ENCODE measurements around the gene RNF5.

Gene RNF5

DNA sequence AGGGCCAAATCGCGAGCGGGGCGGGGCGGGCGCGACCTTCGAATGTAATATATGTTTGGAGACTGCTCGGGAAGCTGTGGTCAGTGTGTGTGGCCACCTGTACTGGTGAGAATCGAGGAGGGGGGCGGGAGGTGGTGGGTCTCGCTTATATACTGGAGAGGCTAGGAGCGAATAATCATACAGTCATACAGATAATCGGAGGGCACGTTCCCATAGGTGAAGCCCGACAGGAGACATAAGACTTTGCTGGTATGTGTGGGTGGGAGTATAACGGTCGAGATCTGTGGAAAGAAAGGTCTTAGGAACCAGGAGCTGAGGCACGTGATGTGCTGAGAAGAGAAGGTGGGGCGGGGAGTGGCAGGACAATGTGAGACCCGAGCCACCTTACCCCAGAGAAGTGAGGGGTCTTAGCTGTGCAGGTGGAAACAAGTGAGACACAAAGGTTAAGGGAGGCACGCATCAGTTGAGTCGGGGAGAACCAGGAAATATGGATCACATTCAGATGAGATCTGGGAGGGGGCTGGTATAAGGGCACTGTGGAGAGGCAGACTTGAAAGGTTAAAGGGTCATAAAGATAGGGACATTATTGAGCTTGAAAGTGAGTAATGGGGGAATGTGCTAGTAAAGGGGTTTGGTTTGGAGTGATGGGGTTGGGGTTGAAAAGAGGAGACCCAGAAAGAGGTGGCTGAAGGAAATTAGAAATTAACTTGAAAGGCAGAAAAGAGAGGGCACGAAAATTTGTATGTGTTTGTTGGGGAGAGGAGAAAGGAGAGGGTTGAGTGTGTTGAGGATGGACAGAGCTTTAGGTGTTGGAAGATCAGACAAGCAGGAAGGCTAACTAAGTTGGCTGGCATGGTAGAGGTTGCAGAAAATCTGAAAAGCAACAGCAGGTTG, 589 bp downstream of the RNF5 start:
- Histone ChIP-seq H3K4me3 (ENCODE audit: low read depth, low read length) (peak overlapping the region; percentile 72), H3K23ac (ENCODE audit: low read length) (peak overlapping the region; percentile 19), H3K79me2 (ENCODE audit: control insufficient read depth, insufficient read depth, low read length, poor library complexity) (peaks cover 10% of the 10 kb centered on the region), H3K9ac (ENCODE audit: low read length) (peak overlapping the region; percentile 28), H4K12ac (ENCODE audit: low read depth, low read length) (no peak overlapping the region), H4K91ac (ENCODE audit: low read depth, low read length) (peak overlapping the region; percentile 59), H2BK120ac (ENCODE audit: insufficient read depth, low read length, poor library complexity) (no peak overlapping the region), H2BK12ac (ENCODE audit: low read length) (no peak overlapping the region), H4K8ac (ENCODE audit: low read depth, low read length) (peak overlapping the region; percentile 44), H3K4me1 (ENCODE audit: control insufficient read depth in 1 of 2, insufficient read depth in 2 of 2, low read length in 2 of 2) (peaks cover 4 to 21% of the 10 kb centered on the region in 2 experiments), H2AK5ac (ENCODE audit: low read length) (peak overlapping the region; percentile 4), H3K14ac (ENCODE audit: low read length) (peak overlapping the region; percentile 33), H3K4me2 (ENCODE audit: low read length) (peak overlapping the region; percentile 60), H2BK5ac (ENCODE audit: low read depth, low read length, poor library complexity) (no peak overlapping the region), H3K27ac (ENCODE audit: low read depth, low read length) (no peak overlapping the region), H3K27me3 (ENCODE audit: insufficient read depth, low read length) (no peaks in the 10 kb centered on the region), H3K18ac (ENCODE audit: low read length) (peak overlapping the region; percentile 10), H3K4ac (ENCODE audit: low read depth, low read length) (peak overlapping the region; percentile 16), H2AFZ (ENCODE audit: insufficient read depth, low read length, poor library complexity) (peak overlapping the region; percentile 38), H3K9me3 (ENCODE audit: insufficient read depth, low read depth, low read length) (no peaks in the 10 kb centered on the region), H3K36me3 (ENCODE audit: control insufficient read depth in 1 of 2, insufficient read depth in 2 of 2, low read length in 2 of 2) (peaks cover 26 to 32% of the 10 kb centered on the region in 2 experiments), H3K79me1 (ENCODE audit: low read length) (peaks cover 14% of the 10 kb centered on the region)
- 95% methylated on average over 1 of the region's 24 CpGs for WGBS (ENCODE audit: extremely low coverage, insufficient coverage, insufficient read length)
- peak in 1 of 2 donors; percentile 13 for DNase-seq

DNA sequence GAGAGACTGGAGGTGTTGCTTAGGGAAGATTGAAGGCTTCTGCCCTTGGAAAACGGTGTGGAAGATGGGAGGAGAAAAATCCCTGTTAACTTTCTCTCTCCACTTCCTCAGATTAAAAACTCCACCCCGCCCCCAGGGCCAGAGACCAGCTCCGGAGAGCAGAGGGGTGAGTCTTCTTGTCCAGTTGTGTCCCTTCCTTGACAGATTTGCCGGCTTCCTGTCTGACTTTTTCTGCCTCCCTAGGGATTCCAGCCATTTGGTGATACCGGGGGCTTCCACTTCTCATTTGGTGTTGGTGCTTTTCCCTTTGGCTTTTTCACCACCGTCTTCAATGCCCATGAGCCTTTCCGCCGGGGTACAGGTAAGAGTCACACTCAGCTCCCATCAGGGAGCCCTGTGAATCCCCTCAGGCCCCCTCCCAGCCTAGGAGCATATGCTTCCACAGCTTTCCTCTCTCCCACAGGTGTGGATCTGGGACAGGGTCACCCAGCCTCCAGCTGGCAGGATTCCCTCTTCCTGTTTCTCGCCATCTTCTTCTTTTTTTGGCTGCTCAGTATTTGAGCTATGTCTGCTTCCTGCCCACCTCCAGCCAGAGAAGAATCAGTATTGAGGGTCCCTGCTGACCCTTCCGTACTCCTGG, 1.7 kb downstream of the RNF5 start:
- H3K4ac ChIP-seq (ENCODE audit: low read depth, low read length): no peak overlapping the region

DNA sequence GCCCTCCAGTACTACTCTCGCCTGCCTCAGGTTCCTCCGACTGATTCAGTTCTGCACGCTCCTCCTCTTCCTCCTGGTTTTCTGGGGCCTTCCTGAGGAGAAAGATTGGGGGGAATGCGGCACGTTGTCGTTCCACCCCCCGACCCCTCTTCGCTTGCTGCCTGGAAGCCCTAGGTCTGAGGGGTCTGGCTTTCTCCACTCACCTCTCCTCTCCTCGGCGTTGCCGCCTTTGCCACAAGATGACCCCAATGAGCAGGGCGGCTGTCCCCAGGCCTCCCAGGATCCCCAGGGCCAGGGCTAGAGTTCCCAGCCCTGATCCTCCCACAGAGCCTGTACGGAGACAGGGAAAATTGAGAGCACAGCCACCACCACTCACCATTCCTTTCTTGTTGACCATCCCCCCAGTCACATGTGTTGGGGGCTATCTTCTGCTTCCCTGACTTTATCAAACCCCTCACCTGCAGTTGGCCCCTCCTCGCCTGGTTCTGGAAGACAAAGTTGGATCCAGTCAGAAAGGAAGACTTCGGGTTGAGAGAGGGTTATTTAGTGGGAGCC, 3.0 kb downstream of the RNF5 start:
- H3K18ac ChIP-seq (ENCODE audit: low read length): no peak overlapping the region
- H2AK5ac ChIP-seq (ENCODE audit: low read length): no peak overlapping the region
- H3K9me3 ChIP-seq (ENCODE audit: insufficient read depth, low read depth, low read length): no peaks in the 10 kb centered on the region
- no peak overlapping the region for H4K8ac ChIP-seq (ENCODE audit: low read depth, low read length)
- H2BK12ac ChIP-seq (ENCODE audit: low read length): no peak overlapping the region
- H3K79me1 ChIP-seq (ENCODE audit: low read length): peaks cover 10% of the 10 kb centered on the region
- H2BK5ac ChIP-seq (ENCODE audit: low read depth, low read length, poor library complexity): no peak overlapping the region
- H3K4me2 ChIP-seq (ENCODE audit: low read length): no peak overlapping the region
- H3K27me3 ChIP-seq (ENCODE audit: insufficient read depth, low read length): no peaks in the 10 kb centered on the region
- peaks cover 2% of the 10 kb centered on the region for H3K79me2 ChIP-seq (ENCODE audit: control insufficient read depth, insufficient read depth, low read length, poor library complexity)
- H3K4ac ChIP-seq (ENCODE audit: low read depth, low read length): no peak overlapping the region
- no peak overlapping the region for H3K14ac ChIP-seq (ENCODE audit: low read length)
- no peak overlapping the region for H2BK120ac ChIP-seq (ENCODE audit: insufficient read depth, low read length, poor library complexity)
- H3K36me3 ChIP-seq (ENCODE audit: control insufficient read depth in 1 of 2, insufficient read depth in 2 of 2, low read length in 2 of 2): peaks cover 29 to 36% of the 10 kb centered on the region in 2 experiments
- WGBS (ENCODE audit: extremely low coverage, insufficient coverage, insufficient read length): no CpG with 5 or more reads among the region's 15 CpGs
- H3K27ac ChIP-seq (ENCODE audit: low read depth, low read length): no peak overlapping the region
- H3K4me1 ChIP-seq (ENCODE audit: control insufficient read depth in 1 of 2, insufficient read depth in 2 of 2, low read length in 2 of 2): peaks cover 0 to 17% of the 10 kb centered on the region in 2 experiments
- no peak overlapping the region for H3K9ac ChIP-seq (ENCODE audit: low read length)
- no peak for DNase-seq
- no peak overlapping the region for H2AFZ ChIP-seq (ENCODE audit: insufficient read depth, low read length, poor library complexity)
- no peak overlapping the region for H3K4me3 ChIP-seq (ENCODE audit: low read depth, low read length)
- no peak overlapping the region for H4K91ac ChIP-seq (ENCODE audit: low read depth, low read length)
- no peak overlapping the region for H4K12ac ChIP-seq (ENCODE audit: low read depth, low read length)
- H3K23ac ChIP-seq (ENCODE audit: low read length): no peak overlapping the region

More for the DNA sequence above, 1.7 kb downstream of the RNF5 start:
- H3K79me1 ChIP-seq (ENCODE audit: low read length): peaks cover 14% of the 10 kb centered on the region
- H2BK5ac ChIP-seq (ENCODE audit: low read depth, low read length, poor library complexity): no peak overlapping the region
- peaks cover 4 to 20% of the 10 kb centered on the region in 2 experiments for H3K4me1 ChIP-seq (ENCODE audit: control insufficient read depth in 1 of 2, insufficient read depth in 2 of 2, low read length in 2 of 2)
- H3K4me2 ChIP-seq (ENCODE audit: low read length): no peak overlapping the region
- no peak overlapping the region for H2AK5ac ChIP-seq (ENCODE audit: low read length)
- no peak overlapping the region for H3K18ac ChIP-seq (ENCODE audit: low read length)
- H3K4me3 ChIP-seq (ENCODE audit: low read depth, low read length): no peak overlapping the region
- H2AFZ ChIP-seq (ENCODE audit: insufficient read depth, low read length, poor library complexity): no peak overlapping the region
- H3K9me3 ChIP-seq (ENCODE audit: insufficient read depth, low read depth, low read length): no peaks in the 10 kb centered on the region
- peaks cover 10% of the 10 kb centered on the region for H3K79me2 ChIP-seq (ENCODE audit: control insufficient read depth, insufficient read depth, low read length, poor library complexity)
- no peaks in the 10 kb centered on the region for H3K27me3 ChIP-seq (ENCODE audit: insufficient read depth, low read length)
- H4K8ac ChIP-seq (ENCODE audit: low read depth, low read length): no peak overlapping the region
- no peak overlapping the region for H2BK120ac ChIP-seq (ENCODE audit: insufficient read depth, low read length, poor library complexity)
- H2BK12ac ChIP-seq (ENCODE audit: low read length): no peak overlapping the region
- no peak overlapping the region for H3K27ac ChIP-seq (ENCODE audit: low read depth, low read length)
- H3K14ac ChIP-seq (ENCODE audit: low read length): no peak overlapping the region
- no peak overlapping the region for H4K12ac ChIP-seq (ENCODE audit: low read depth, low read length)
- WGBS (ENCODE audit: extremely low coverage, insufficient coverage, insufficient read length): no CpG with 5 or more reads among the region's 10 CpGs
- no peak overlapping the region for H3K23ac ChIP-seq (ENCODE audit: low read length)
- no peak overlapping the region for H3K9ac ChIP-seq (ENCODE audit: low read length)
- DNase-seq: no peak
- peaks cover 26 to 36% of the 10 kb centered on the region in 2 experiments for H3K36me3 ChIP-seq (ENCODE audit: control insufficient read depth in 1 of 2, insufficient read depth in 2 of 2, low read length in 2 of 2)
- no peak overlapping the region for H4K91ac ChIP-seq (ENCODE audit: low read depth, low read length)

DNA sequence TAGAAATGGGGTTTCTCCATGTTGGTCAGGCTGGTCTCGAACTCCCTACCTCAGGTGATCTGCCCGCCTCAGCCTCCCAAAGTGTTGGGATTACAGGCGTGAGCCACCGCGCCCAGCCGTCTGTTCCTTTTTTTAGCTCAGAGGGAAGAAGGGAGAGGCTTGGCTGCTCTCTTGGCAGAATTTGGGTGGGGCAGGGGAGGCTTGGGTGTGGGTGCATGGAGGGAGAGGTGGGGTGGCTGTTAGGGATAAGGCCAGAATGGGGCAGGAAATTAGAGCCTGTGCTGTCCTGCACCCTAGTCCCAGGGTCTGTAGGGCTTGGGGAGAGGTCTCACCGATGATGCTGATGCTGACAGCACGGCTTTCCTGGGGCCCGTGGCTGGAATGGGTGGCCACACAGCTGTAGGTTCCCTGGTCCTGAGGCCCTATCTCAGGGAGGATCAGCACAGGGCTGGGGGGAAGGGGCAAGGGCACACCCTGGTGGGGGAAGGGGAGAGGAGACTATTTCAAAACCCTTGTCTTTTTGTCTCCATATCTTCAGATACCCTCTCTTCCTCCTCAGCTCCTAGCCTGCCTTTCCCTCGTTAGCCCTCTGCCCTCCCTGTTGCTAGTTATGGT, 3.8 kb downstream of the RNF5 start:
- no peak for DNase-seq
- Histone ChIP-seq H4K91ac (ENCODE audit: low read depth, low read length) (no peak overlapping the region), H3K27me3 (ENCODE audit: insufficient read depth, low read length) (no peaks in the 10 kb centered on the region), H2BK12ac (ENCODE audit: low read length) (no peak overlapping the region), H2BK120ac (ENCODE audit: insufficient read depth, low read length, poor library complexity) (no peak overlapping the region), H3K4me1 (ENCODE audit: control insufficient read depth in 1 of 2, insufficient read depth in 2 of 2, low read length in 2 of 2) (peaks cover 0 to 10% of the 10 kb centered on the region in 2 experiments), H3K14ac (ENCODE audit: low read length) (no peak overlapping the region), H2AFZ (ENCODE audit: insufficient read depth, low read length, poor library complexity) (no peak overlapping the region), H3K9me3 (ENCODE audit: insufficient read depth, low read depth, low read length) (no peaks in the 10 kb centered on the region), H3K18ac (ENCODE audit: low read length) (no peak overlapping the region), H3K4ac (ENCODE audit: low read depth, low read length) (no peak overlapping the region), H3K79me1 (ENCODE audit: low read length) (peaks cover 6% of the 10 kb centered on the region), H2AK5ac (ENCODE audit: low read length) (no peak overlapping the region), H3K9ac (ENCODE audit: low read length) (no peak overlapping the region), H3K4me3 (ENCODE audit: low read depth, low read length) (peak overlapping the region; percentile 21), H4K8ac (ENCODE audit: low read depth, low read length) (no peak overlapping the region), H3K79me2 (ENCODE audit: control insufficient read depth, insufficient read depth, low read length, poor library complexity) (peaks cover 2% of the 10 kb centered on the region), H3K4me2 (ENCODE audit: low read length) (no peak overlapping the region), H3K27ac (ENCODE audit: low read depth, low read length) (no peak overlapping the region), H3K23ac (ENCODE audit: low read length) (no peak overlapping the region), H3K36me3 (ENCODE audit: control insufficient read depth in 1 of 2, insufficient read depth in 2 of 2, low read length in 2 of 2) (peaks cover 37 to 43% of the 10 kb centered on the region in 2 experiments), H2BK5ac (ENCODE audit: low read depth, low read length, poor library complexity) (no peak overlapping the region), H4K12ac (ENCODE audit: low read depth, low read length) (no peak overlapping the region)
- WGBS (ENCODE audit: extremely low coverage, insufficient coverage, insufficient read length): no CpG with 5 or more reads among the region's 10 CpGs

Measured in trophoblast cell (in vitro differentiated cells and primary cell).